HG03575 (cell line): Measurements from ENCODE around the gene JMJD7.
"Not testable (repeated sequence)": the region's sequence is repeated elsewhere in the genome, so short reads cannot be mapped to it uniquely, and the experiment has no call there.

Experiments
- ATAC-seq: cut with Tn5 transposase; IDR thresholded peaks from one replicate; pipeline ENCODE4 v1.9.1; 2021; ENCODE audit not compliant: unreplicated experiment, insufficient number of reproducible peaks, low FRiP score; ENCODE audit errors: extremely low read depth

JMJD7 gene

GRCh38 chr15:41817781-41818180 is 10.1 kb upstream of the JMJD7 start:
- no peak for ATAC-seq

GRCh38 chr15:41819455-41820050 is 8.3 kb upstream of the JMJD7 start:
- ATAC-seq = no peak

- ATAC-seq = no peak
Measured at GRCh38 chr15:41820791-41821423, 7.0 kb upstream of the JMJD7 start.

- ATAC-seq = no peak
Measured at GRCh38 chr15:41821831-41822230, 6.1 kb upstream of the JMJD7 start.

GRCh38 chr15:41822471-41822870 is 5.4 kb upstream of the JMJD7 start:
- ATAC-seq = no peak

GRCh38 chr15:41822957-41823356 is 4.9 kb upstream of the JMJD7 start:
- ATAC-seq = no peak

- ATAC-seq = no peak
Measured at GRCh38 chr15:41823502-41823901, 4.4 kb upstream of the JMJD7 start.

GRCh38 chr15:41824062-41824745 is 3.7 kb upstream of the JMJD7 start:
- ATAC-seq = no peak

- no peak for ATAC-seq
Measured at GRCh38 chr15:41825145-41825544, 2.7 kb upstream of the JMJD7 start.

- no peak for ATAC-seq
Measured at GRCh38 chr15:41825572-41826535, 2.0 kb upstream of the JMJD7 start.

GRCh38 chr15:41827290-41827879 is 507 bp upstream of the JMJD7 start:
- ATAC-seq = no peak

- ATAC-seq = no peak
Measured at GRCh38 chr15:41828807-41829141, 882 bp downstream of the JMJD7 start.

- ATAC-seq = no peak
Measured at GRCh38 chr15:41829959-41830646, 2.2 kb downstream of the JMJD7 start.

GRCh38 chr15:41831291-41831690 is 3.4 kb downstream of the JMJD7 start:
- not testable (repeated sequence) for ATAC-seq

- ATAC-seq = no peak
Measured at GRCh38 chr15:41832208-41832607, 4.3 kb downstream of the JMJD7 start.

GRCh38 chr15:41832875-41833274 is 5.0 kb downstream of the JMJD7 start:
- no peak for ATAC-seq

GRCh38 chr15:41834096-41834495 is 6.2 kb downstream of the JMJD7 start:
- no peak for ATAC-seq

GRCh38 chr15:41836073-41836472 is 8.2 kb downstream of the JMJD7 start:
- ATAC-seq = no peak
